Middle frontal gyrus (tissue), 1 donor: ENCODE results near the gene ZNF763.
"Not testable (repeated sequence)": the region's sequence is repeated elsewhere in the genome, so short reads cannot be mapped to it uniquely, and the experiment has no call there.

ENCODE experiments used
- DNase-seq: peaks from one replicate; pipeline ENCODE4 v3.0.0-alpha.2; 2015; ENCODE audit warnings: low spot score; ENCODE audit errors: extremely low spot score

ZNF763 gene

GRCh38 chr19:11971041-11971440 lies 6.2 kb downstream of the ZNF763 start:
- no peak for DNase-seq

- no peak for DNase-seq
Measured at GRCh38 chr19:11973019-11973810, 8.4 kb downstream of the ZNF763 start.

GRCh38 chr19:11978492-11979100 lies 13.8 kb downstream of the ZNF763 start:
- DNase-seq = no peak

GRCh38 chr19:11979527-11979926 lies 14.7 kb downstream of the ZNF763 start:
- no peak for DNase-seq

GRCh38 chr19:11982526-11982925 lies 17.7 kb downstream of the ZNF763 start:
- DNase-seq = no peak

DNA sequence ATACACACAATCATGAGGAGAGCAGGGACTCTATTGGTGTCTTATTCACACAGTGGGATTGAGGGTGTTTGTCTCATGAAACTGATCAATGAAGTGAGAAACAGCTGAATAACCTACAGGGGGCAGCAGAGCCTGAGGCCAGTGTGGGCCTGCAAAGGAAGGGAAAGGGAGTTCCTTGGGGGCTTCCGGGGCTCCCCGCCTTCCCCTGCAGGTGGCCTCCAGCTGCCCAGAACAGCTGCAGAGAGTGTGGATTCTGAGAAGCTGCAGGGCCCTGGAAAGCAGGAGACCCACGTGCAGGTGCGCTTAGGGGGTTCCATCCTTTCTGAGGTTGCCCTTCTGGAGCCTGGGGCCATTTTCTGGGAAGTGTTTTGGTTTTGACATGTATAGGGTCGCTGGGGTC lies 20.1 kb downstream of the ZNF763 start:
- DNase-seq = no peak

DNA sequence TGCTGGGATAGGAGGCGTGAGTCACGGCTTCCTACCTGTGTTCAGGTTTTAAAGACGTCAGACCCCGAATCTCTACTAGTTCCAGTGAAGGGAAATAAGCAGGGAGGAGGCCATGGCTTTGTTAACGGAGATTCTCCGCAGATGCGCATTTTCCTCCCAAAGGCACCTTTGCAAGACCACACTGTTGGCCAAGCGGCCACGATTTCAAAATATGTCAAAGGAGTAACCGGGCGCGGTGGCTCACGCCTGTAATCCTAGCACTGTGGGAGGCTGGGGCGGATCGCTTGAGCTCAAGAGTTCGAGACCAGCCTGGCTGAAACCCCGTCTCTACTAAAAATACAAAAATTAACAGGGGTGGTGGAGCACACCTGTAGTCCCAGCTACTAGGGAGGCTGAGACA lies 21.9 kb downstream of the ZNF763 start:
- no peak for DNase-seq

- DNase-seq = peak; percentile 67
Measured at GRCh38 chr19:11987405-11988281, 22.8 kb downstream of the ZNF763 start.

GRCh38 chr19:11989112-11989456 lies 24.2 kb downstream of the ZNF763 start:
- DNase-seq = no peak

GRCh38 chr19:11991921-11992320 lies 27.1 kb downstream of the ZNF763 start:
- not testable (repeated sequence) for DNase-seq

DNA sequence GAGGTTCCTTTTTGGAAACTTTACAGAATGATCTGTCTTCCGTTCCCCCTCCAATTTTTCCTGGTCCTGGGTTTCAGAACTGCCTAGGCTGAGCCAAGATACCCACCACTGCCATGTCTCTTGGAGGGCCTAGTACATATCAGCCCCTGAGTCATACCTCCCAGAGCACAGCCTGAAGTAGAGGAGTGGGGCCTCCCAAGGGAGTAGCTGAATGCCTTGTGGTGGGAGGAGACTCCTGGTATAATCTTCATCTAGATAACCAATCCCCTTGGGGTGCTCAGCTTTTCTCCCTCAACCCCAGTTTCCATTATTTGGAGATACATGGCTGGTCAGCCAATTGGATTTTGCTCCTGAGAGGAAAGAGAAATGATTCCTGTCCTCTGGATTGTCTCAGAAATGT lies 30.3 kb downstream of the ZNF763 start:
- no peak for DNase-seq

- no peak for DNase-seq
Measured at GRCh38 chr19:12000152-12000981, 35.5 kb downstream of the ZNF763 start.

DNA sequence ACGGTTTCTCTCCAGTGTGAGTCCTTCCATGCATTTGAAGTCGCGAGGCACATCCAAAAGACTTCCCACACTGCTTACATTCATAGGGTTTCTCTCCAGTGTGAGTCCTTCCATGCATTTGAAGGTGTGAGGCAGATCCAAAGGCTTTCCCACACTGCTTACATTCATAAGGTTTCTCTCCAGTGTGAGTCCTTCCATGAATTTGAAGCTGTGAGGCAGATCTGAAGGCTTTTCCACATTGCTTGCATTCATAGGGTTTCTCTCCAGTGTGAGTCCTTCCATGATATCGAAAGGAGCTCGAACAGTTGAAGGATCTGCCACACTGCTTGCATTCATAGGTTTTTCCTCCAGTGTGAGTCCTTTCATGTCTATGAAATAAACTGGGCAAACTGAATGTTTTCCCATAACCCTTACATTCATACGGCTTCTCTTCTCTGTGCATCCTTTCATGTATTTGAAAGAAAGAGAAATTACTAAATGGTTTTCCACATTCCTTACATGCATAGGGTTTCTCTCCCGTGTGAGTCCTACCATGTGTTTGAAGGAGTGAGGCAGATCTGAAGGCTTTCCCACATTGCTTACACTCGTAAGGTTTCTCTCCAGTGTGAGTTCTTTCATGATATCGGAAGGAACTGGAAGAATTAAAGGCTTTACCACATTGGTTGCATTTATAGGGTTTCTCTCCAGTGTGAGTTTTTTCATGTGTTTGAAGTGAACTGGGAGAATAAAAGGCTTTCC lies 50.3 kb downstream of the ZNF763 start:
- DNase-seq = no peak

GRCh38 chr19:12015753-12016116 lies 50.9 kb downstream of the ZNF763 start:
- no peak for DNase-seq
